Left cardiac atrium (tissue), 4 donors: ENCODE data around the gene SPTBN2. TPM values are rescaled to one million over a fixed set of nuclear protein-coding genes. Genes with fewer than 3 reads are reported as not detected.

Experiments used
- ATAC-seq, 2 donors: fragments of 200-7000 bp; cut with Tn5 transposase; one replicate each; pipeline ENCODE4 v1.9.1; 2020; ENCODE audit warnings: mild to moderate bottlenecking in 2 of 2, moderate library complexity in 2 of 2
- DNase-seq: peaks from one replicate; pipeline ENCODE4 v3.0.0-alpha.2; 2020
- intact Hi-C, 2 donors: fragments of 100-400 bp; cut with DNase I; formaldehyde crosslinking; loops; one replicate each; pipeline versions ENCODE4 v1.14.1 to v1.15.1; 2022 to 2023
- total RNA-seq, 2 donors: library from RNA; stranded (reverse); fragmentation: NEBNext Ultra II Directional; extraction: Animal tissue kit (Norgen Biotek cat#: 25700); gene quantifications; one replicate each; pipeline ENCODE4 v1.2.1, GENCODE V29; 2021
- donor health status: DM: no; HTN: yes; CAD: no.
- donor health status: DM: no; HTN: yes; CAD: no; lungs with severe emphysema.
- donor health status: DM: yes; HTN: yes; CAD: no.
- donor health status: Dilated cardiomyopathy.

Gene SPTBN2
- total RNA-seq, 2 donors from 2014 or later, result 3.2 to 3.8 TPM

DNA sequence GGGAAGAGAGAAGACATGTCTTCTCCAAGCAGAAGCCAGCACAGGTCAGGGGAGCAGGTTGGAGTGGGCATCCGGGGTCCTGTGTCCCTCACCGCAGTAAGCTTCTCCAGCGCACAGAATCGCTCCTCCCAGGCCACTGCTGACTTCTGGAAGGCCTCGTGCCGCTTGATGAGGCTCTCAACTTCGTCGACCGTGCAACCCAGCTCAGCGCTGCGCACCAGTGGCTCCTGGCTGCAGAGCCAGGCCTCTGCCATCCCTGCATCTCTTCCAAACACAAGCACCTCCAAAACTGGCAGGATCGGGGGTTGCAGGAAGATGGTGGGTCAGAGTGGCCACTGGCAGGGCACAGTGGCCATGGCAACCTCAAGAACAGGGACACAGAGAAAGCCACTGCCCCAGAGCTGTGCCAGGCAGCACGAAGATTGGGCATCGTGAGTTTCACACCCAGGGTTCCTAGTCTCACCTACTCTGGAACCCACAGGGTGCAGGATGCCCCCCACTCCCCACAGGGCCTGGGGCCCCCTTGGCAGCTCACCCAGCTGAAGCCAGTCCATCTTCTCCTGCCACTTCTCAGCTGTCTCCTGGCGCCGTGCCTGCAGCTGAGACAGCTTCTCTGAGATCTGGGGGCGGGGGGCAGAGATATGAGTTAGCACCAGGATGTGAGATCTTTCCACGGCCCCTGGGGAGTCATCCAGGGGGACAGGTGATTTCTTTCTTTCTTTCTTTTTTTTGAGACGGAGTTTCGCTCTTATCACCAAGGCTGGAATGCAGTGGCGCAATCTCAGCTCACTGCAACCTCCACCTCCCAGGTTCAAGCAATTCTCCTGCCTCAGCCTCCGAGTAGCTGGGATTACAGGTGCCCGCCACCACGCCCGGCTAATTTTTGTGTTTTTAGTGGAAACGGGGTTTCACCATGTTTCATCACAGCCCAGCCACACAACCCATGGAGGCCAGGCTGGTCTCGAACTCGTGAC is 40.2 kb downstream of the SPTBN2 start:
- intact Hi-C loops, result no loop called here
- DNase-seq (no peak), ATAC-seq (no peak)

DNA sequence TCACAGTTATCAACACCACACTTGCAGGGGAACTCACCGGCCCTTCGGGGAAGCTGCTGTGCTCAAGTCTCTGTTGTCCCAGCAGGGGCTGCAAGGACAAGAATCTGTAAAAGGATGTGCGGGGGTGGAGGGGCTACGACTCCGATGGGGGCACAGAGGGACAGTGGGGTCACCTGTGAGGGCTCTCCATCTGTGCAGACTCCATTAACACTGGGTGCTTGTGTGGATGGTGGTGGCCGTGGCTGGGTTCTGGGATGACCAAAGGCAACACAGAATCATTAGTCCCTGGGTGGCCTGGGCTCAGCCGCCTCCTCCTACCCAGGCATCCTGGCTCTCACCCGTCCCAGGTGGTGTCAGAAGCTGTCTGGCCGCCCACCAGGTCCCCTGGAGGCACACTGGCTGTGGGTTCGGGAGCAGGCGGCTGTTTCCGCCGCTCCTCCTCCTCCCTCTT is 41.2 kb downstream of the SPTBN2 start:
- no peak for ATAC-seq
- DNase-seq, result no peak
- intact Hi-C loops, result no loop called here

DNA sequence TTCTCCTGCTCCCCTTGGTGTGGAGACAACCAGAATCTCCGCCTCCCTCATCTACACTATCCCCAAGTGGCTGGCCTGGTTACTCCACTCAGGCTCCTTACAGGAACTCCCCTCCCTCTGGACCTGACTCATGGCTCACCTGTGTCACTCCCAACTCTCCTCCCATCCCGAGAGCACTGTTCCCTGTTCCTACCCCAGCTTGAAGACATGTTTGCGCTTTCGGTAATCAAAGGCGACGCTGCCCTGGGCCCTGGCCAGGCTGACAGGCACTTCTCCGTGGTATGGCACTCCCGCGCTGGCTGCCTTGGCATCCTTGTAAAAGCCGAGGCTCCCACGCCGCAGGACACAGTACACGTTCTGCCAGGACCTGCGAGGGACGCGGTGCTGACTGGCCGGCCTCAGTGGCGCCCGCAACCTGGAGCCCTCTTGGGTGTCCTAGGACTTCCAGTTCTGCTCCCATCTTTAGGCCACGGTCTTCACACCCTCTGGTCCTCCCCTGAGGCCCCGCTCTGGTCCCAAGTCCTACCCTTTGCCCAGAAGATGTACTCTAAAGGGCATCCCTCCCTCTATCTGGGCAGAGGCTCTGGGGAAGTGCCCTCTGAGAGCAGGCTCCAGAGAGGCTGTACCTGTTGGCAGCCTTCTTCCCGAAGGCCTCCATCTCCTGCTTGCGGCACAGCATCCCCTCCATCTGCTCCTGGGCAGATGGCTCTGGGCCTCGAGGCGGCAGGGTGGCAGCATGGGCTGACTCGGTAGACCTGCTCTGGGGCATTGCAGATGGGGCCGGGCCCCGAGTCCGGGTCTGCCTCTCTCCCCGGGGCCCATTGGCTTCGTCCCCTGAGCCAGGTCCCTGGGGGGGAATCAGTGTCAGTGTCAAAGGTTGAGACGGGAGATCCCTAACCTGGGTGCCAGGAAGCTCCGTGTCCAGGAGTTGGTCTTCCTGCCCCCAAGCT is 41.9 kb downstream of the SPTBN2 start:
- intact Hi-C loops, result no loop called here
- no peak for ATAC-seq
- DNase-seq, result no peak

GRCh38 chr11:66686100-66686785 is 42.8 kb downstream of the SPTBN2 start:
- no peak for ATAC-seq
- intact Hi-C loops, result no loop called here
- DNase-seq, result no peak

- DNase-seq (no peak), ATAC-seq (no peak)
- intact Hi-C loops, result no loop called here
These were observed 43.5 kb downstream of the SPTBN2 start for GRCh38 chr11:66685276-66686099.

GRCh38 chr11:66684635-66685034 is 44.4 kb downstream of the SPTBN2 start:
- ATAC-seq (no peak), DNase-seq (no peak)
- intact Hi-C loops, result no loop called here

DNA sequence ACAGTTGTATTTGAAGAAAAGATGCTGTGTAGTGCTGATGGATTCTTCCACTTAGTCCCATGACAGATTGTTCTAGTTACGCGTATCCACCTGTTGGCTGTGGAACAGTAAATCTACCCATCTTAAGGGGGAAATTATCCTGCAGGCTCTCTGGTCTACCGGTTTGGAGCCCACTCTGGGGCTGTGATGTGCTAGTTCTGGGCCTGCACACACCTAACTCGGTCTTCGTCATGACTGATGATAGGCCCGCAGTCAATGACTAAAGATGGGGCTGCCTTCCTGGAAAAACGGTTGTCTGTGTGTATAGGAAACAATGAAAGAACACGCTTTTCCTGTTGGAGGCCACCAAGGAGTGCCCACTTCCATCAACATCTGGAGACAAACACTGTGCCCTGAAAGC is 45.1 kb downstream of the SPTBN2 start:
- ATAC-seq (no peak), DNase-seq (no peak)
- intact Hi-C loops, result no loop called here

GRCh38 chr11:66680966-66681645 is 47.9 kb downstream of the SPTBN2 start:
- ATAC-seq, result no peak
- intact Hi-C loops, result no loop called here
- no peak for DNase-seq

GRCh38 chr11:66677599-66678375 is 51.2 kb downstream of the SPTBN2 start, which contains the start of gene RBM4B:
Gene RBM4B, minus strand, starts transcription at chr11:66677887. Its CDS starts 808 bp downstream, at chr11:66677079.
- ATAC-seq (peak; percentile 98 to 99), DNase-seq (peak; percentile 98)
- intact Hi-C loops, result loop anchor here (1.0 to 5.0 kb wide), 3 partner anchors 98 to 270 kb away; no protein-coding TSS in a partner anchor

- intact Hi-C loops, result loop anchor here in 1 of 2 donors (5.0 kb wide), 1 partner anchor 270 kb away; no protein-coding TSS in a partner anchor
- DNase-seq (no peak), ATAC-seq (no peak)
These were observed 52.0 kb downstream of the SPTBN2 start for GRCh38 chr11:66676931-66677598.

DNA sequence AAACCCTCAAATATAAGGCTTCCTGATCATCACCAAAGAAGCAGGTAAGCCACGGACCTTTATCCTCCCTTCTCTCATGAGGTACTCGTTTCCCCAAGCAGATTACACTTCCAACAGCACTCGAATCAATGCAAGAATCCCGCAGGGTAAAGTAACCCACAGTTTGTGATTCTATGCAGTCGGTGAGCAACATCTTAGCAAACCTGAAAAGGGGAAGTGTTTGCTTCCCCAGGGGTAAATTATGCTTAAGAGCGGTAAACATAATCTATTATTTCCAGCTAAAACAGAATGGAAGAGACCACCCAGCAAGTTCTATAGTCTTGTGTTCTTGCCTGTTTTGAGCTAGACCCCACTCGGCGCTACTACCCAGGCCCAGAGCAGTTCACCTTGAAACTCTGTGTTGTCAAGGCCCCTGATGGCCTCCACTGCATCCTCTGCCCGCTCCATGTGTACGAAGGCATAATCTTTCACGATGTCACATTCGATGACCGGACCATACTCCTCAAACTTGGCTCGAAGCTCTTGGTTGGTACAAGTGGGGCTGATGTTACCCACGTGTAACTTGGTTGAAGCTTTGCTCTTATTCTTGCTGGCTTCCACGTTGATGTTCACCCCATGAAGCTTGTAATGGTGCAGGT is 52.6 kb downstream of the SPTBN2 start:
- no peak for DNase-seq
- ATAC-seq, result no peak
- intact Hi-C loops, result loop anchor here in 1 of 2 donors (5.0 kb wide), 1 partner anchor 269 kb away; no protein-coding TSS in a partner anchor

DNA sequence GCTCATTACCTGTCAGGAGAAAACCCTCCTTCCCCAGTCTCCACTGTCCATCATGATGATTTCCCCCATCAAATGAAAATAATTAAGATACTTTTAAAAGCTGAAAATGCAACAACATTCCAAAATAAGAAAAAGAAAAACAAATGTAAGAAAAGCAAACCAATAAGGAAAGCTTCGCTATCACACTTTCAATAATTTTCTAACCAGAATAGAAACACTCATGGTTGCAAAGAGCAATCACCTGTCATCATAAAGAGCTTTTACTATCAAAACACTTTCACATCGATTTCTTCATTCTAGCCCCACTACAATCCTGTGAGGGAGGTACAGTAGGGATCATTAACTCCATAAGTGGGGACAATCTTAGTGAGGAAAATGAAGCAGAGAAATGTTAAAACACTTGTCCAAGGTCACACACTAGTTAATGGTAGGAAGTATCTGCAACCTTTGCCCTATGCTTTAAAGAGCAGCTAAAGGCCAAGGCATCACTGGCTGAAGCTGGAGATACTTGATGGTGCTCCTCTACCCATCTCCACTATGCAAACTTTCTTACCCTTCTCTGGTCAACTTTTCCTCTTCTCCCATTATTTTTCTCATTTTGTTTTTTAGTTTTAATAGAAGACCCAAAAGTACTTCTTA is 53.9 kb downstream of the SPTBN2 start:
- intact Hi-C loops, result loop anchor here in 1 of 2 donors (5.0 kb wide), 1 partner anchor 268 kb away; no protein-coding TSS in a partner anchor
- ATAC-seq, result no peak
- no peak for DNase-seq

GRCh38 chr11:66670816-66671215 is 58.2 kb downstream of the SPTBN2 start:
- no peak for DNase-seq
- ATAC-seq, result no peak
- intact Hi-C loops, result no loop called here

GRCh38 chr11:66665369-66665768 is 63.6 kb downstream of the SPTBN2 start:
- no peak for DNase-seq
- no peak for ATAC-seq
- intact Hi-C loops, result no loop called here

DNA sequence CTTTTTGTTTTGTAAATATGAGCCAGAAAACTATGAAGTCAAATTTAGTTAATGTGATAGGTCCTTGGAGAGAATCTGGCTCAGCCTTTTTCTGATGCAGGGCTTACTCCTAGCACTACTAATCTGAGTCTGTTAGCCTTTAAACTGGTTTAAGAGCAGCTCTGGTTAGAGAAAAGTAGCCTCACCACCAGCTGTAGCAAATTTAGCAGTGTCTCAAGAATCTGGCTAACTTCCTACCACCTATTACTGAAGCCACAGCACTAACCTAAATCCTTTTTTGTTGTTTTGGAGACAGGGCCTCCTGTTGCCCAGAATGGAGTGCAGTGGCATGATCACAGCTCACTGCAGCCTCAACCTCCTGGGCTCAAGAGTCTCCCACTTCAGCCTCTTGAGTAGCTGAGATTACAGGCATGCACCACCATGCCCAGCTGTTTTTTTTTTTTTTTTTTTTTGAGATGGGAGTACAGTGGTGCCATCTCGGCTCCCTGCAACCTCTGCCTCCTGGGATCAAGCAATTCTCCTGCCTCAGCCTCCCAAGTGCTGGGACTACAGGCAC is 65.2 kb downstream of the SPTBN2 start:
- ATAC-seq (no peak), DNase-seq (no peak)
- intact Hi-C loops, result no loop called here
